Stimulated activated CD8-positive, alpha-beta memory T cell treated with anti-CD3 and anti-CD28 coated beads, Interleukin-15, amount 100 ng/mL, for 1 hour (primary cell): ENCODE data around the gene PDE6B.
"Not testable (repeated sequence)": the region's sequence is repeated elsewhere in the genome, so short reads cannot be mapped to it uniquely, and the experiment has no call there.

Source experiments
- DNase-seq: peaks from one replicate; pipeline ENCODE4 v3.0.0-alpha.2; 2020; ENCODE audit warnings: low read depth

Gene PDE6B

DNA sequence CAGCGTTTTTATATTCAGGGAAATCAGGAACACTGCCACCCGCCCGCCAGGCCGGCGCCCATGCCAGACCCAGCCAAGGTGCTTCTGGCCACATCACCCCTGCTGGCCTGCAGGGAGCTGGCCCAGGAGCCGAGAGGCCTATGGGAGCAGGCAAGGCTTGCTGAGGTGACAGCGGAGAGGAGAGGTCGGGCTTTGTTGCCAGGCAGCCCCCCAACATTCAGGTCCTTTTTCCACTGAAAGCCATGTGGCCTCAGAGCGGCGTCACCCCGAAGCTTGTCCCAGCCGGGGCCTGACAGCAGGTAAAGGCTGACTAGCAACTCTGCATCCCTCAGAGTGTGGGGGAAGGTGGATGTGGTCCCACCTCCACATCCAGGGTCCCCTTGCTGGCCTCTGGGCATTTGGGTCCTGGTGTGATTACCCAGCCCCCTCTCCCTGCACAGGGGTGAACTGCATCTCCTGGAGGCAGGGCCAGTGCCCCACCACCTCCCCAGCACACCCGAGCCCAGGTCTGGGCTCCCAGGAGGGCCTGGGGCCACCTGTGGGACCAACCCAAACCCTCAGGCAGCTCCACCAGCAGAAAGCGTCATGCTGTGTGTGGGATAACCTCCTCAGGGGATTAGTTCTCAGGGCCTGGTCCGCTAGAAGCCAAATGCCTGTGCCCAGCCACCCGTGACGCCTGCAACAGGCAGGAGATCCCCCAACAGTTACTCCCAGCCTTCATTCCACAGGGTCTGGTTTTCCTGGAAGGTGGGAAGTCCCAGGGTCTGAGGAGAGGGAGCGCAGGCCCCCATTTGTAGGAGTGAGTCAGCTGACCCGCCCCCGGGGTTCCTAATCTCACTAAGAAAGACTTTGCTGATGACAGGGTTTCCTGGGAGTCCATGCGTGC, at the start of gene PDE6B:
TSS of gene PDE6B (plus strand) at position 869 of the 886 bp plus-strand sequence. CDS start 54 bp downstream, outside the sequence.
- no peak for DNase-seq

- DNase-seq: no peak
These were observed 49.0 kb upstream of the PDE6B start, which contains the start of gene TMEM271 for GRCh38 chr4:576245-576821. TSS of gene TMEM271 (minus strand) at chr4:576295. CDS start at chr4:576062, 233 bp downstream.

GRCh38 chr4:576991-577498, 48.3 kb upstream of the PDE6B start:
- DNase-seq: no peak

GRCh38 chr4:577499-578450, 47.6 kb upstream of the PDE6B start:
- DNase-seq: no peak

DNA sequence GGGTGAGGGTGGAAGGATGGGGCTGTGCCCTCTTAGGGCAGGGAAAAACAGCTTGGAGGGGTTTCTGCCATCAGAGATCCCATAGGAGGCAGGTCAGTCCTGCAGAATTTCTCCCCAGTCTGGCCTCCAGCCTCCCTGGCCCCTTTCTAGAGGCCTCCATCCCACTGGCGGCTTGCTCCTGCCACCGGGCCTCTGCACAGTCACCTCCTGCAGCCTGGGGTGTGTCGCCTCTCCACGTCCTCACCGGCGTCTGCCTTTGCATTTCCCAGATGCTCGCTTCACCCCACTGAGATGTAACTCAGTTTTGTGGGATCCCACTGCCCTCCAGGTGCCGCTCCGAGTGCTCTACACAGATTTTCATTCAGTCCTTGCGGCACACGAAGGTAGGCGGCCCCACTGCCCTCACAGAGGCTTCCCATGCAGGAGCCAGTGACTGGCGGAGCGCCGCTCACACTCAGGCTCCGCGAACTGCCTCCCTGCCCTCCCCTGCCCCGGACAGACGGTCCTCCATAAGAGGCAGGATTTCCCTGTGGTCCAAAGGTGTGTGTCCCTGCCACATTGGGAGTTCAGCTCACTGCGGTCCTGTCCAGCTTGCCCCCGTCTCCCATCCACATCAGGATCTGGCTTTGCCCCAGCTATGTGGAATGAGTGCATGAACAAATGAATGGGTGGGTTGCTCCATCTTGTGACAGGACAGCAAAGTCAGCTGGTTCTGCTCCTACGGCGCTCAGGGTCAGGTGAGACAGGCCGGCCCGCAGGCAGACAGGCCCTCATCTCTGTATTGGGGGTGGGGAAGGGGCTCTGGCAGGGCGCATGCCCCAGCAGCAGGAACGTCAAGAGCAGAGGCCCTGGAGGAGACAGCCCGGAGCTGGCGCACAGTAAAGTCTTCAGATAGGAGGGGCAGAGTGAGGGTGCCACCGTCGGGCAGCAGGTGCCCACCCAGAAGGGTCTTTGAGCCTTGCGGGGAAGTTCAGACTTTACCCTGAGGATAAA, 46.6 kb upstream of the PDE6B start:
- DNase-seq: no peak

DNA sequence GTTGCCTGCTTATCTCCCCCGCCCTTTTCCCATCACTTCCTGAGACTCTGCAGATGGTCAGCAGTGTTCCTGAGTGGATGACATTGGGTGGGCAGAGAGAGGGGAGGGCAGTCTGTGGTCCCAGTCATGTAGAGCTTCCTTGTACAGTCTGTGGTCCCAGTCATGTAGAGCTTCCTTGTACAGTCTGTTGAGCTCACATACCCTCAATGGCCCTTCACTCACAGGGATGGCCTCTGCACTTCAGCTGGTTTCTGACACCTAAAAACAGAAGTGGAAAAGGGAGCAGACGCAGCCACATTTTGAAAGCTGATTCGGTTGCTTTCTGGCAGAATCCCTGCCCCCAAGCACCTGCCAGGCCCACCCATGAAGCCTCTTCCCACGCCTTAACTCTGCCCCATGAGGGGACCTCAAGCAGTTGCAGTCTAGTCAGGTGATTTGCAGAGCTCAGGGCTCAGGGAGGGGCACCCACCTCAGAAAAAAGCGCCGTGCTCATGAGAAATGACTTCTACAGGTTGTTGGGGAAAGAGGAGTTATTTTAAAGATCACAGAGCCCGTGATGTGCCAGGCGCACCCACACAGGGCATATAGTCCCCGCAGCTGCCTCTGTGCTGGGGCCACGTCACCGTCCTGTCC, 45.7 kb upstream of the PDE6B start:
- DNase-seq: no peak

DNA sequence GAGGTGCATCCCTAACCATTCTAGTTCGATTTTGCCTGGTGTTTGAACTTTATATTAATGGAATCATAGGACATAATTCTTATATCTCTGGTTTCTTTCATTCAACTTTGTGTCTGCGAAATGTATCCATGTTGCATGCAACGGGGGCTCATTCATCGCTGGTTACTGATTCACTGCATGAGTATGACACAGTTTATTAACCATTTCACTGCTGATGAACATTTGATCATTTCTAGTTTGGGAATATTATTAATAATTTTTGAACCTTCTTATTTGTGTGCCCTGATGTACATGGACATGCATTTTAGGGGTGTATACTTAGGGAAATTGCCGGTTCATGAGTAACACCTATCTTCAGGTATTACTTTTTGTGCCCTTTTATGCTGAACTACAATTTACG, 44.2 kb upstream of the PDE6B start:
- no peak for DNase-seq

DNA sequence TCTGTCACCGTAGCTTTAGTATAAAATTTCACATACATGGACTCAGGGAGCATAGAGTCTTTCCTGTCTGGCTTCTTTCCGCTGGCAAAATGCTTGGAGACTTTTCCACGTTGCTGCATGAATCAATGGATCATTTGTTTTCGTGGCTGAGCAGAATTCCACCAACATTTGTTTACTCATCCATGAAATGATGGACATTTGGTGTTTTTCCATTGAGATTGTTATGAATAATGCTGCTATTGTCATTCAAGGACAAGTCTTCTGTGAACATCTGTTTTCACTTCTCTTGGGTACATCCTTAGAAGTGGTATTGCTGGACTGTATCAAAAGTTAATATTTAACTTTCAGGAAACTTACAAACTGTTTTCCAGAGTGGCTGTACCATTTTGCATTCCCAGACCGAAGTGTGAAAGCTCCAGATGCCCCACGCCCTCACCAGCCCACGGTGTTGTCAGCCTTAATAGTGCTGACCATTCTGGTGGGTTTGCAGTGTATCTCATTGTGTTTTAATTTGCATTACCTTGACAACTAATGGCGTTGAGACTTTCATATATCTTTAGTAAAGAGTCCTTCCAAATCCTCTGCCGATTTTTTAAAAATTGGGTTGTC, 43.5 kb upstream of the PDE6B start:
- DNase-seq: no peak

DNA sequence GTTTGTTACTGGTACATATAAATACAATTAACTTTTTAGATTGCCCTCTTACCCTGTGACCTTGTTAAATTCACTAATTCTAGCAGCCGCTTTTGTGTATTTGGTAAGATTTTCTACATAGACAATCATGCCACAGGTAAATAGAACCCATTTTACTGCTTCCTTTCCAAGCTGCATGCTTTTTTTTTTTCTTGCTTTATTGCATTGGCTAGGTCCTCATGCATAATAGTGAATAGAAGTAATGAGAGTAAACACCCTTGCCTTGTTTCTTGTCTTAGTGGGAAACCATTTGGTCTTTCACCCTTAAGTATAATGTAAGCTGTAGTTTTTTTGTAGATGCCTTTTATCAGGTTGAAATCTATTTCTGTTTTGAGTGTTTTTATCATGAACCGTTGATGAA, 41.6 kb upstream of the PDE6B start:
- DNase-seq: no peak

DNA sequence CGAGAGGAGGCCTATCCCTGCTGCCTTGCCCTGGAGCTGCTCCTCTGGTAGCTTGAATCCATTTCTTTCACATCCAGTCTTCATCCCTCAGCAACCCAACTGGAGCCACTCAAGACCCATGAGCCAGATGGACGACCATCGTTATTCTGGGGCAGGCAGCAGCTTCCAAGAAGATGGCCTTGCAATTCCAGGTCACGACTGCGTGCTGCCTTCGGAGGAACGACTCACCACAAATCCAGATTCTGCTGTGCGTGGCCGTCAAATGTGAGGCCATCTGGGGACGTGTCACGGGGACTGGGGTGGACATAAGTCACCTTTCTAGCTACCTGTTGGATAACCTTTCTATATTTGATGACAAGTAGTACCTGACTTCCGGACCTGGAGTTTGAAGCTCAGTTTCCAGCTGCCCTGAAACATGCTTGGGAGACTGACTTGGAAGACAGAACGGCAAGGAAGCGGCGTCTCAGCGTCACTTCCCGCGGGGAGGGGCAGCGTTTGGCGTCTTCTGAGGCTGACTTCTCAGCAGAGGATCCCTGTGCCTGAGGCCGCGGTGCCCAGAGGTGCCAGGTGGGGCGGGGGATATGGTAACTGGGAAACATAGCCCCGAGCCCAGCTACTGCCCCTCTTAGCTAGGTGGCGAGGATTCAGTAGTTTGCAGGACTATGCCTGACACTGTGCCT, 37.6 kb upstream of the PDE6B start:
- no peak for DNase-seq

- DNase-seq: no peak
These were observed 37.0 kb upstream of the PDE6B start for GRCh38 chr4:588351-588849.

DNA sequence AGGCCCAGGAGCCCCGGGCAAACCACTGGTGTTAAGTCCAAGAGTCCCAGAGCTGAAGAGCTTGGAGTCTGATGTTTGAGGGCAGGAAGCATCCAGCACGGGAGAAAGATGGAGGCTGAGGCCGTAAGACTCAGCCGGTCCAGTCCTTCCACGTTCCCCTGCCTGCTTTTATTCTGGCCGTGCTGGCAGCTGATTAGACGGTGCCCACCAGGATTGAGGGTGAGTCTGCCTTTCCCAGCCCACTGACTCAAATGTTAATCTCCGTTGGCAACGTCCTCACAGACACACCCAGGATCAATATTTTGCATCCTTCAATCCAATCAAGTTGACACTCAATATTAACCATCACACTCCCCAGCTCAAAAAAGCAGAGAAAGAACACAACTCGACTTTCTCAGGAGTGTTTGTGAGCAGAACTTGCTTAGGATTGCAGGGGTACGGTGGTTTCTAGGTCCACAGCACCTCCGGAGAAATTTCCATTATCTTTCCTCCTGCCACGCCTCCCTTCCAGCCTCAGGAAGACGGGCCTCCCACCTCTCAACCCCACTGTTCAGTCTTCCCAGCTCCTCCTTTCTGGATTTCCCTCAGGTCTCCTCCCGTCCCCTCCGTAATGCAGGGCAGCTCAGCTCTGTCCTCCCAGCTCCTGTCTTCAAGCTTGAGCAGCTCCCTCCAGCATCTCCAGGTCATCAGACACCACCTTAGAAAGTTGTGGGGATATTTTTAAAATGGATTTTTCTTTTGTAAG, 36.0 kb upstream of the PDE6B start:
- DNase-seq: no peak

DNA sequence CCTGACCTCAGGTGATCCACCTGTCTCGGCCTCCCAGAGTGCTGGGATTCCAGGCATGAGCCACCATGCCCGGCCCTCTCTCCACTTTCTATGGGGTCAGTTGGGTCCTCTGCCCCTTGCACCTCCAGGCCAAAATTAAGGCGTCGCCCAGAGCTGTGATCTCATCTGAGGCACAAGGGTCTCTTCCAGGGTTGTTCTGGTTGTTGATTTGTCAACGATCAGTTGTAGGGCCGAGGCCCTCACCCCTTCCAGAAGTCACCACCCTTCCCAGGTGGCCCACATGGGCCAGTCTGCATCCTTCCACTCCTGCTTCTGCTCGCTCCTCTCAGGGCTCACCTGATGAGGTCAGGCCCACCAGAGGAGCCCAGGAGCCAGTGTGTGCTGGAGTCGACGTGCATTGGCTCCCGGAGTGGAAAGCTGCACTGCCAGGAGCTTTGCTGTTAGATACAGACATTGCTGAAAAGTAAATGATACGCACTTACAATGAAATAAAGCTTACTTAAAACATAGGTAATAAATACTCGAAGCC, 35.0 kb upstream of the PDE6B start:
- DNase-seq: no peak

DNA sequence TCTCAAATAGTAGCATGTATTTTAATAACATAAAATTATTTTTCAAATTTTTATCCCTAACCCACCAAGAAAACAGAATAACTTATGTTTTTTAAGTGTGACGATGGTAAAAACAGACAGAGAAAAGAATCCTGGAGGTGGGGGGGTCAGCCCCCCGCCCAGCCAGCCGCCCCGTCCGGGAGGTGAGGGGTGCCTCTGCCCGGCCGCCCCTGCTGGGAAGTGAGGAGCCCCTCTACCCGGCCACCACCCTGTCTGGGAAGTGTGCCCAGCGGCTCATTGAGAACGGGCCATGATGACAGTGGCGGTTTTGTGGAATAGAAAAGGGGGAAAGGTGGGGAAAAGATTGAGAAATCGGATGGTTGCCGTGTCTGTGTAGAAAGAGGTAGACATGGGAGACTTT, 33.2 kb upstream of the PDE6B start:
- not testable (repeated sequence) for DNase-seq

DNA sequence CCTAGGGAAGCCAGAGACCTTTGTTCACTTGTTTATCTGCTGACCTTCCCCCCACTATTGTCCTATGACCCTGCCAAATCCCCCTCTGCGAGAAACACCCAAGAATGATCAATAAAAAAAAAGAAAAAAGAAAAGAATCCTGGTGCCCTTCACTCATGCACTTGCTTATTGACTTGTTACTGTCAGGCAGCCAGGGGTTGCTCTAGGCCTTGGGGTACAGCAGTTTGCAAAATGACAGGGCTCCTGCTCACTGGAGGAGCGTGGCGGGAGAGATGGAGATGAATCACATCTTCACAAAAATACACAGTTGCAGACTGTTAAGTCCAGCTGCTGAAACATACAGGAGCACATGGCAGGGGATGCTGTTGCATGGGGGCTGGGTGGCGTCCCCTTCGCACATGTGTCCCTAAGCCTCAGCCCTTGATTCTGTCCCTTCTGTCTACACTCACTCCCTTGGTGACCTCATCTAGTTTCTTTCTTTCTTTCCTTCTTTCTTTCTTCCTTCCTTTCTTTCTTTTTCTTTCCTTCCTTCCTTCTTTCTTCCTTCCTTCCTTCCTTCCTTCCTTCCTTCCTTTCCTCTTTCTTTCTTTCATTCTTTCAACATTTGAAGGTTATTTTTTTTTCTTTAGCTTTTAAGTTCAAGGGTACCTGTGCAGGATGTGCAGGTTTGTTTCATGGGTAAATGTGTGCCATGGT, 32.4 kb upstream of the PDE6B start:
- no peak for DNase-seq

DNA sequence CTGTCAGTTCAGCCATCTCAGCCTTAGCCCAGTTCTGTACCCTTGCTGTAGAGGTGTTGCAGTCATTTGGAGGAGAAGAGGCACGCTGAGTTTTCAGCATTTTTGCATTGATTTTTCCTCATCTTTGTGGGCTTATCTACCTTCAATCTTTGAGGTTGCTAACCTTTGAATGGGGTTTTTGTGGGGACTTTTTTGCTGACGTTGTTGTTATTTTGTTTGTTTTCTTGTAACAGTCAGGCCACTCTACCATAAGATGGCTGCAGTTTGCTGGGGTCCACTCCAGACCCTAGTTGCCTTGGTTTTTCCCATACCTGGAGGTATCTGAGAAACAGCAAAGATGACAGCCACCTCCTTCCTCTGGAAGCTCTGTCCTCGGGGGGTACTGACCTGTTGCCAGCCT, 26.4 kb upstream of the PDE6B start:
- DNase-seq: no peak

DNA sequence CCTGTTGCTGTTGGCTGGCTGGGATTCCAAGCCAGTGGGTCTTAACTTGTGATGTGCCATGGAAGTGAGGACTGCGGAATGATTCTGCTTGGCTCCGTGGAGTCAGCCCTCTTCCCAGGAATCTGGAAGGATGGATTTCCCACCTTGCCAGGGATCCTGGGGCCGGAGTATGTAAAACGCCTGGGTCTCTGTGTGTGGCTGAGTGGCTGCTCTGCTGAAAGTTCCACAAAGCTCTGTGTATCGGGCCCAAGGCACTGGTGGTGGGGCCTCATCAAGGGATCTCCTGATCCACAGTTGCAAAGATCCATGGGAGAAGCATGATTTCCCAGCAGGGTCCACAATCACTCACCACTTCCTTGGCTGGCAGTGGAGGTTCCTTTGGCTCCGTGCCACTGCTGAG, 25.2 kb upstream of the PDE6B start:
- no peak for DNase-seq
